NAMALWA (cell line): Measurements from ENCODE around the gene EFCAB9.

Experiments used
- DNase-seq: peaks from one replicate; pipeline ENCODE4 v3.0.0-alpha.2; 2015; ENCODE audit warnings: low spot score

EFCAB9 gene

DNA sequence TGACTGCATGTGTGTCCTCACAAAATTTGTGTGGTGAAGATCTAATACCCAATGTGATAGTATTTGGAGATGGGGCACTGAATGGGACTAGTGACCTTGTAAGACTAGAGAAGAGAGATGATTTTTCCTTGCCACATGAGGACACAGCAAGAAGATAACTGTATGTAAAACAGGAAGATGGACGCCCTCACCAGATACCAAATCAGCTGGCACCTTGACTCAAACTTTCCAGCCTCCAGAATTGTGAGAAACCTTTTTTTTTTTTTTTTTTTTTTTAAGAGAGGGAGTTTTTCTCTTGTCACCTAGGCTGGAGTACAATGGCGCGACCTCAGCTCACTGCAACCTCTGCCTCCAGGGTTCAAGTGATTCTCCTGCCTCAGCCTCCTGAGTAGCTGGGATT is 49.3 kb downstream of the EFCAB9 start:
- DNase-seq = no peak

GRCh38 chr5:172245046-172245445 is 51.1 kb downstream of the EFCAB9 start:
- DNase-seq = no peak

DNA sequence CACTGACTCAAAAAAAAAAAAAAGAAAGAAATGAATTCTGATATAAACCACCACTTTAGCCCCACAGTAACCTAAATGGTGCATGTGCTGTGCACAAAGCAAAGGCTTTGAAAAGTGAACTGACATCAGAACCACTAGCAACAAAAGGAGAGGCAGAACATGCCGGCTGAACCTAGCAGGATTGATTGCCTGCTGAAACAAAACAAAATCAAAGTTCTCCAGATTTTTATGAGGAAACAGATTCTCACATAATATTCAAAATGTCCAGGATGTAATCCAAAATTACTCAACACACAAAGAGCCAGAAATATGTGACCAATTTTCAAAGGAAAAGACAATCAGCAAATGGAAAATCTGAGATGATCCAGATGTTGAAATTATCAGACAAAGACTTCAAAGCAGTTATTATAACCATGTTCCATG is 51.7 kb downstream of the EFCAB9 start:
- DNase-seq = no peak

GRCh38 chr5:172248637-172249036 is 54.7 kb downstream of the EFCAB9 start:
- DNase-seq = no peak

- DNase-seq = no peak
Measured at GRCh38 chr5:172251419-172251818, 57.4 kb downstream of the EFCAB9 start.

- DNase-seq = no peak
Measured at GRCh38 chr5:172252501-172252900, 58.5 kb downstream of the EFCAB9 start.
